ENCODE measurements around the gene DOK7. TPM values are rescaled to one million over a fixed set of nuclear protein-coding genes. Genes with fewer than 3 reads are reported as not detected.
"Not testable (repeated sequence)": the region's sequence is repeated elsewhere in the genome, so short reads cannot be mapped to it uniquely, and the experiment has no call there.

Gene DOK7
- total and polyA plus RNA-seq, 9 donors = 0.19 to 33.4 (median 2.2) TPM; not detected in 3

GRCh38 chr4:3511187-3511586 lies 48.1 kb downstream of the DOK7 start:
- WGBS, 3 donors = 84 to 89% (median 86%) methylated on average over 6 of the region's 6 CpGs
- Histone ChIP-seq H3K27ac (no peak overlapping the region), H3K36me3 (no peaks in the 10 kb centered on the region), H3K27me3 (no peaks in the 10 kb centered on the region), H3K4me1 (ENCODE audit: insufficient read depth) (no peaks in the 10 kb centered on the region), H3K9me3 (no peaks in the 10 kb centered on the region), H3K4me3 (no peak overlapping the region)
- intact Hi-C loops (cut with DNase I) = no loop called here
- no peak for TF ChIP-seq EP300 (IDR thresholded peaks at IDR 0.05)
- TF ChIP-seq, protein P1, sequence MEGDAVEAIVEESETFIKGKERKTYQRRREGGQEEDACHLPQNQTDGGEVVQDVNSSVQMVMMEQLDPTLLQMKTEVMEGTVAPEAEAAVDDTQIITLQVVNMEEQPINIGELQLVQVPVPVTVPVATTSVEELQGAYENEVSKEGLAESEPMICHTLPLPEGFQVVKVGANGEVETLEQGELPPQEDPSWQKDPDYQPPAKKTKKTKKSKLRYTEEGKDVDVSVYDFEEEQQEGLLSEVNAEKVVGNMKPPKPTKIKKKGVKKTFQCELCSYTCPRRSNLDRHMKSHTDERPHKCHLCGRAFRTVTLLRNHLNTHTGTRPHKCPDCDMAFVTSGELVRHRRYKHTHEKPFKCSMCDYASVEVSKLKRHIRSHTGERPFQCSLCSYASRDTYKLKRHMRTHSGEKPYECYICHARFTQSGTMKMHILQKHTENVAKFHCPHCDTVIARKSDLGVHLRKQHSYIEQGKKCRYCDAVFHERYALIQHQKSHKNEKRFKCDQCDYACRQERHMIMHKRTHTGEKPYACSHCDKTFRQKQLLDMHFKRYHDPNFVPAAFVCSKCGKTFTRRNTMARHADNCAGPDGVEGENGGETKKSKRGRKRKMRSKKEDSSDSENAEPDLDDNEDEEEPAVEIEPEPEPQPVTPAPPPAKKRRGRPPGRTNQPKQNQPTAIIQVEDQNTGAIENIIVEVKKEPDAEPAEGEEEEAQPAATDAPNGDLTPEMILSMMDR (IDR thresholded peaks at IDR 0.05) = no peak
- no peak for TF ChIP-seq POLR2A (IDR thresholded peaks at IDR 0.05)
- no peak for DNase-seq

DNA sequence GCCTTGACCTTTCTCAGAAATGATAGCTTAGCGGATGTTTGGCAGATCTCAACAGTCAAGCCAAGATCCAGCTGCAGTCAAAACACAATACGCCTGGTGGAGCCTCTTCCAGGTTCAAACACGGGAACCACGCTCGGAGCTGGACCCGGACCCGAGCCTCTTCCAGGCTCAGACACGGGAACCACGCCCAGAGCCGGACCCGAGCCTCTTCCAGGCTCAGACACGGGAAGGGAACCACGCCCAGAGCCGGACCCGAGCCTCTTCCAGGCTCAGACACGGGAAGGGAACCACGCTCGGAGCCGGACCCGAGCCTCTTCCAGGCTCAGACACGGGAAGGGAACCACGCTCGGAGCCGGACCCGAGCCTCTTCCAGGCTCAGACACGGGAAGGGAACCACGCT lies 48.5 kb downstream of the DOK7 start:
- DNase-seq; intact Hi-C loops (cut with DNase I); H3K27me3 ChIP-seq; H3K36me3 ChIP-seq; H3K27ac ChIP-seq; H3K9me3 ChIP-seq; H3K4me3 ChIP-seq; H3K4me1 ChIP-seq (ENCODE audit: insufficient read depth): not testable (repeated sequence)
- 88 to 93% (median 92%) methylated on average over 18 to 20 of the region's 27 CpGs for WGBS, 3 donors

DNA sequence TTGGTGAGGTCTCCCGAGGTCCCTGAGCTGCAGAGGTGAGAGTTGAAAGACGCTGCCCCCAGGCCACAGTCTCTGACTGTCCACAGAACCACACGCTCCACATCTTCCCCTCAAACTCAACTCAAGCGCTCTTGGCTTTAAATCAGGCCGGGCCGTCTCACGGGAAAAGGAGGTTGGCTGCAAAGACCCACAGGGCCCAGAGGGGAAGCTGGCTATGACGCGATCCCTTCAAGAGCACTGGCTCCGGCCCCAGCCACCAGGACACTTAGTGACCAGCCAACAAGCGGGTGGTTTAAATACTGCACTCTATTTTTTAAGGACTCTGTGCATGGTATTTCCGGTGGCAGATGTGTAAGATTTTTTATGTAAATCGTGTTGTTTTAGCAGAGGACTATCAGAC lies 49.2 kb downstream of the DOK7 start:
- H3K27me3 ChIP-seq = no peaks in the 10 kb centered on the region
- 85 to 88% (median 87%) methylated on average over 13 of the region's 13 CpGs for WGBS, 3 donors
- no peak overlapping the region for H3K27ac ChIP-seq
- no peaks in the 10 kb centered on the region for H3K4me1 ChIP-seq (ENCODE audit: insufficient read depth)
- intact Hi-C loops (cut with DNase I) = no loop called here
- H3K36me3 ChIP-seq = no peaks in the 10 kb centered on the region
- H3K9me3 ChIP-seq = no peaks in the 10 kb centered on the region
- DNase-seq = no peak
- no peak overlapping the region for H3K4me3 ChIP-seq
- TF ChIP-seq, protein P1 (IDR thresholded peaks at IDR 0.05) = no peak

DNA sequence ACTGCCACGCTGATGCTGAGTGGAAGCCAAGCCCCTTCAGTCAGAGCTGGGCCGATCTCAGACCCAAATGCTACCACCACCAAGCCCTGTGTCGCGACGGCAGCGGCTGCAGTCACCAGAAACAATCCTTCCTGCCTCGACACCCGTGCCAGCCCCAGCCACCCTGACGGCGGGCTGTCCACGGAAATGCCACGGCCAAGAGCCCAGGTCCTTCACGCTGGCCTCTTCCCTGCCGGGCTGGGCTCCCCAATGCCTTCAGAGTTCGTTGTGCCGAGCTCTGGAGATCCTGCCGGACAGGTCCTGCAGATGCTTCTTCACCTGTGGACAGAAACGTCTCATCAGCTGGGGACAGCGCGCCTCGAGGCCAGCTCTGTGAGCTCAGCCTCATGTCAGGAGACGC lies 49.6 kb downstream of the DOK7 start:
- intact Hi-C loops (cut with DNase I) = no loop called here
- no peak overlapping the region for H3K27ac ChIP-seq
- no peaks in the 10 kb centered on the region for H3K9me3 ChIP-seq
- no peak overlapping the region for H3K4me3 ChIP-seq
- H3K27me3 ChIP-seq = no peaks in the 10 kb centered on the region
- H3K36me3 ChIP-seq = no peaks in the 10 kb centered on the region
- H3K4me1 ChIP-seq (ENCODE audit: insufficient read depth) = no peaks in the 10 kb centered on the region
- WGBS, 3 donors = 93 to 96% (median 93%) methylated on average over 22 of the region's 22 CpGs
- no peak for DNase-seq
- TF ChIP-seq EP300 (IDR thresholded peaks at IDR 0.05) (no peak), POLR2A (IDR thresholded peaks at IDR 0.05) (no peak)
- TF ChIP-seq, protein P1 (IDR thresholded peaks at IDR 0.05) = no peak

DNA sequence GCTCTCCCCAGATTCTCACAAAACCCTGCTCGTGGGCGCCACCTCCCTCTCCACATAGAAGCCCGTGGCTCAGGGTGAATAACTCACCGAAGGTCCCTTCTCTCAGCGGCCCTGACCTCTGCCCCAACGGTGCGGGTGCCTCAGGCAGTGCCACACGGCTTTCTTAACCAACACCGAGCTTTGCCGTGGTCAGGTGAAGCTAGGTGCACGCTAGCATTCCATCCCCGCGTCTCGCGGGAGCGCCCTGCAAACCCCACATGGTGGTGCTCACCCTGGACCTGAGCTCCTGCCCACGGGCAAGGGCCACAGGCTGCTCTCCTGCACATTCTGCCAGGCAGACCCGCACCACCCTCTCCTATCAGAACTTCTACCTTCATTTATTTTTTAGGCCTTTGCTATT lies 50.7 kb downstream of the DOK7 start:
- intact Hi-C loops (cut with DNase I) = no loop called here
- TF ChIP-seq POLR2A (IDR thresholded peaks at IDR 0.05) = no peak
- TF ChIP-seq EP300 (IDR thresholded peaks at IDR 0.05) = no peak
- TF ChIP-seq, protein P1 (IDR thresholded peaks at IDR 0.05) = no peak
- Histone ChIP-seq H3K27ac (no peak overlapping the region), H3K4me3 (no peak overlapping the region), H3K27me3 (no peaks in the 10 kb centered on the region), H3K36me3 (no peaks in the 10 kb centered on the region), H3K9me3 (no peaks in the 10 kb centered on the region), H3K4me1 (ENCODE audit: insufficient read depth) (no peaks in the 10 kb centered on the region)
- DNase-seq = no peak
- WGBS, 3 donors = 88 to 89% (median 89%) methylated on average over 18 of the region's 18 CpGs
